Stomach smooth muscle (tissue), 2 donors: ENCODE data around the gene KLHL40.

Experiments
- H3K27ac ChIP-seq: one replicate; pipeline ENCODE4 v1.7.0; 2013; ENCODE audit warnings: mild to moderate bottlenecking, low read length, inconsistent platforms
- H3K27me3 ChIP-seq, 2 donors: one replicate each; pipeline ENCODE4 v1.7.0; 2013; ENCODE audit warnings: low read length in 2 of 2; ENCODE audit not compliant: insufficient read depth in 2 of 2, control insufficient read depth in 1 of 2
- H3K36me3 ChIP-seq, 2 donors: one replicate each; pipeline ENCODE4 v1.7.0; 2013; ENCODE audit warnings: low read length in 2 of 2; ENCODE audit not compliant: control insufficient read depth in 2 of 2, insufficient read depth in 2 of 2
- H3K4me1 ChIP-seq: one replicate; pipeline ENCODE4 v1.7.0; 2013; ENCODE audit warnings: low read length; ENCODE audit not compliant: control insufficient read depth, insufficient read depth
- H3K4me3 ChIP-seq, 2 donors: one replicate each; pipeline ENCODE4 v1.7.0; 2013; ENCODE audit warnings: low read length in 2 of 2
- H3K9ac ChIP-seq, 2 donors: one replicate each; pipeline ENCODE4 v1.7.0; 2013; ENCODE audit warnings: low read length in 2 of 2, mild to moderate bottlenecking in 1 of 2
- H3K9me3 ChIP-seq, 2 donors: one replicate each; pipeline ENCODE4 v1.7.0; 2013; ENCODE audit warnings: low read length in 2 of 2; ENCODE audit not compliant: control insufficient read depth in 2 of 2
- donor health status: healthy.
- donor health status: Pancreatic carcinoma.

KLHL40 gene

GRCh38 chr3:42652251-42652610 is 33.1 kb upstream of the KLHL40 start:
- H3K9ac ChIP-seq, result peak overlapping the region; percentile 42 to 84
- no peaks in the 10 kb centered on the region for H3K27me3 ChIP-seq
- H3K9me3 ChIP-seq, result no peaks in the 10 kb centered on the region
- H3K4me3 ChIP-seq, result peak overlapping the region; percentile 36 to 87
- H3K4me1 ChIP-seq, result peaks cover 57% of the 10 kb centered on the region
- peaks cover 3 to 10% of the 10 kb centered on the region in 2 donors for H3K36me3 ChIP-seq
- peak overlapping the region; percentile 69 for H3K27ac ChIP-seq

- peak overlapping the region; percentile 87 to 89 for H3K4me3 ChIP-seq
- H3K27ac ChIP-seq, result peak overlapping the region; percentile 69
- H3K4me1 ChIP-seq, result peaks cover 57% of the 10 kb centered on the region
These were observed 32.6 kb upstream of the KLHL40 start for GRCh38 chr3:42652611-42653302.

GRCh38 chr3:42653303-42653559 is 32.1 kb upstream of the KLHL40 start:
- no peaks in the 10 kb centered on the region for H3K27me3 ChIP-seq
- no peaks in the 10 kb centered on the region for H3K9me3 ChIP-seq
- H3K4me1 ChIP-seq, result peaks cover 57% of the 10 kb centered on the region
- H3K4me3 ChIP-seq, result peak overlapping the region; percentile 87 to 89
- H3K9ac ChIP-seq, result peak overlapping the region; percentile 73 to 84
- peaks cover 3 to 10% of the 10 kb centered on the region in 2 donors for H3K36me3 ChIP-seq
- peak overlapping the region; percentile 69 for H3K27ac ChIP-seq

More at GRCh38 chr3:42652611-42653302, 32.6 kb upstream of the KLHL40 start:
- Histone ChIP-seq H3K27me3 (no peaks in the 10 kb centered on the region), H3K9ac (peak overlapping the region; percentile 73 to 84), H3K9me3 (no peaks in the 10 kb centered on the region), H3K36me3 (peaks cover 3 to 9% of the 10 kb centered on the region in 2 donors)

- Histone ChIP-seq H3K4me1 (peaks cover 61% of the 10 kb centered on the region), H3K27ac (peak within 1 kb of the TSS; percentile 84), H3K27me3 (no peaks in the 10 kb centered on the region), H3K36me3 (peaks cover 2 to 10% of the 10 kb centered on the region in 2 donors), H3K4me3 (peak within 1 kb of the TSS; percentile 87 to 89), H3K9ac (peak within 1 kb of the TSS; percentile 84 to 92), H3K9me3 (no peaks in the 10 kb centered on the region)
These were observed 31.6 kb upstream of the KLHL40 start, which contains the start of gene ZBTB47 for GRCh38 chr3:42653560-42654330. Gene ZBTB47, plus strand, starts transcription at chr3:42653697. Its CDS starts 4,659 bp downstream, at chr3:42658356.

- H3K9ac ChIP-seq, result peak overlapping the region; percentile 84 to 92
- H3K27me3 ChIP-seq, result no peaks in the 10 kb centered on the region
- H3K4me1 ChIP-seq, result peaks cover 63% of the 10 kb centered on the region
- H3K4me3 ChIP-seq, result peak overlapping the region; percentile 87 to 89
- peak overlapping the region; percentile 84 for H3K27ac ChIP-seq
- peaks cover 0 to 9% of the 10 kb centered on the region in 2 donors for H3K36me3 ChIP-seq
- no peaks in the 10 kb centered on the region for H3K9me3 ChIP-seq
These were observed 30.8 kb upstream of the KLHL40 start for GRCh38 chr3:42654331-42655201.

GRCh38 chr3:42655331-42655888 is 29.9 kb upstream of the KLHL40 start:
- Histone ChIP-seq H3K9me3 (no peaks in the 10 kb centered on the region), H3K27ac (peak overlapping the region; percentile 84), H3K4me3 (peak overlapping the region; percentile 71 to 87), H3K9ac (peak overlapping the region; percentile 84 to 92), H3K27me3 (no peaks in the 10 kb centered on the region), H3K36me3 (peaks cover 0 to 9% of the 10 kb centered on the region in 2 donors), H3K4me1 (peaks cover 68% of the 10 kb centered on the region)

- Histone ChIP-seq H3K36me3 (peaks cover 0 to 9% of the 10 kb centered on the region in 2 donors), H3K4me3 (no peak overlapping the region), H3K4me1 (peaks cover 69% of the 10 kb centered on the region), H3K27ac (peak overlapping the region; percentile 84), H3K27me3 (no peaks in the 10 kb centered on the region), H3K9ac (no peak overlapping the region), H3K9me3 (no peaks in the 10 kb centered on the region)
These were observed 29.2 kb upstream of the KLHL40 start for GRCh38 chr3:42655980-42656679.

- H3K4me1 ChIP-seq, result peaks cover 65% of the 10 kb centered on the region
- no peak overlapping the region for H3K4me3 ChIP-seq
- H3K27me3 ChIP-seq, result no peaks in the 10 kb centered on the region
- no peak overlapping the region for H3K27ac ChIP-seq
- no peaks in the 10 kb centered on the region for H3K9me3 ChIP-seq
- no peak overlapping the region for H3K9ac ChIP-seq
- H3K36me3 ChIP-seq, result peaks cover 0 to 9% of the 10 kb centered on the region in 2 donors
These were observed 28.4 kb upstream of the KLHL40 start for GRCh38 chr3:42656680-42657610.

- Histone ChIP-seq H3K27ac (peak overlapping the region; percentile 18), H3K9ac (no peak overlapping the region), H3K27me3 (no peaks in the 10 kb centered on the region)
These were observed 27.7 kb upstream of the KLHL40 start for GRCh38 chr3:42657675-42658074.

More at GRCh38 chr3:42657675-42658074, 27.7 kb upstream of the KLHL40 start:
- H3K36me3 ChIP-seq, result peaks cover 0 to 9% of the 10 kb centered on the region in 2 donors
- no peaks in the 10 kb centered on the region for H3K9me3 ChIP-seq
- H3K4me3 ChIP-seq, result no peak overlapping the region
- peaks cover 58% of the 10 kb centered on the region for H3K4me1 ChIP-seq
